Measurements from ENCODE around the gene SRPRA. TPM values are rescaled to one million over a fixed set of nuclear protein-coding genes. Genes with fewer than 3 reads are reported as not detected.

The SRPRA gene
- total and polyA plus RNA-seq, 2 donors (not counting 3 experiments of a cell fraction or from before 2014, with no cell fraction given), result 104 to 116 TPM

DNA sequence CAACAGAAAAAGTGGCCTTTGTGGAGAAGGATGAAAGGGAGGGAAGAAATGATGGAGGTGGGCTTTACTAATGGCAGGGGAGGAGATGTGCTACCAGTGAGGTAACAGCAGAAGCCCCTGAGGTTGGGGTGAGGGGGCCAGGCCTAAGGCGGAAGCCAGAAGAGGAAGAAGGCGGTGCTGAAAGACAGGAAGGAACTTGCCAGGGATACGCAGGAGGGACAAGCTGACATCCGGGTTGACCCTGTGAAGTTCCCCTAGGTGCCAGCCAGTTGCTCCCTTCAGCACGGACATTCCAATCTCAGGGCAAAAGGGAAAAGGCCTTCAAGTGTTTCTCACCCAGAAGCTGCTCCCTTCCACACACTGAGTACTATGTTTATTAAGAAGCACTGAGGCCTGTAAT, 11.9 kb upstream of the SRPRA start:
- Histone ChIP-seq H3K4me3 (replicated peaks in 1 of 3; ENCODE audit: insufficient read depth in 1 of 3, low read depth in 1 of 3, low read length in 3 of 3) (no peak overlapping the region), H3K27ac (ENCODE audit: insufficient read depth, low read depth, low read length) (no peak overlapping the region), H2AFZ (ENCODE audit: low read depth, low read length) (peak overlapping the region; percentile 31), H3K36me3 (ENCODE audit: control insufficient read depth in 2 of 2, extremely low read depth in 1 of 2, insufficient read depth in 2 of 2, low read length in 2 of 2) (peaks cover 0 to 8% of the 10 kb centered on the region in 2 experiments), H3K27me3 (ENCODE audit: control insufficient read depth in 2 of 2, insufficient read depth in 2 of 2, low read length in 2 of 2) (no peaks in the 10 kb centered on the region), H3K9me3 (replicated peaks; ENCODE audit: control insufficient read depth, insufficient read depth, low read length) (no peaks in the 10 kb centered on the region), H4K20me1 (replicated peaks; ENCODE audit: control insufficient read depth, extremely low read depth, insufficient read depth, low read length) (no peaks in the 10 kb centered on the region), H3K4me1 (ENCODE audit: control insufficient read depth, extremely low read depth, insufficient read depth, low read length) (peaks cover 13% of the 10 kb centered on the region), H3K9me1 (replicated peaks; ENCODE audit: control insufficient read depth, extremely low read depth, insufficient read depth, low read length) (no peaks in the 10 kb centered on the region), H3K4me2 (ENCODE audit: insufficient read depth, low read length) (no peak overlapping the region), H3K79me2 (ENCODE audit: control insufficient read depth, insufficient read depth, low read length) (no peaks in the 10 kb centered on the region), H3K9ac (replicated peaks; ENCODE audit: extremely low read depth, insufficient read depth, low read length) (no peak overlapping the region)
- POLR2A ChIA-PET, result no interaction called here
- FAIRE-seq (peak; percentile 63), DNase-seq (ENCODE audit: low read depth, low spot score) (no peak)
- no TSS peak for BruUV-seq (replicated peaks)
- intact Hi-C loops (cut with micrococcal nuclease) (no loop called here), dilution Hi-C loops (cut with MboI; ENCODE audit: extremely low pct_ligation_motif_present, low sequenced_read_pairs) (no loop called here)
- no peak for TF ChIP-seq FOS (IDR thresholded peaks at IDR 0.05; ENCODE audit: borderline replicate concordance, insufficient read depth, low read length)
- no peak for TF ChIP-seq POLR2AphosphoS5 (IDR thresholded peaks at IDR 0.05; ENCODE audit: insufficient read depth, low read depth, low read length)
- CTCF ChIA-PET, result no interaction called here

DNA sequence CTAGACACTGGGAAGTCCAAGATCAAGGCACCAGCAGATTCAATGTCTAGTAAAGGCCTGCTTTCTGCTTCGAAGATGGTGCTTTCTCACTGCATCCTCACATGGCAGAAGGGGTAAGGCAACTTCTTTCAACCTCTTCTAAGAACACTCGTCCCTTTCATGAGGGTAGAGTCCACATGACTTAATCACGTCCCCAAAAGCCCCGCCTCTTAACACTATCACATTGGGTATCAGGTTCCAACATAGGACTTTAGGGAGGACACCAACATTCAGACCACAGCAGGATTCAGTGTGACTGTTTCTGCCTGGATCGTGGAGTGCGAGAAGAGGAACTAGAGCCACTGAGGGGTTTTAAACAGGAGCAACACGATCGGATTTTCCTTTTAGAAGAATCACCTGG, 10.5 kb upstream of the SRPRA start:
- Histone ChIP-seq H3K79me2 (ENCODE audit: control insufficient read depth, insufficient read depth, low read length) (no peaks in the 10 kb centered on the region), H2AFZ (ENCODE audit: low read depth, low read length) (no peak overlapping the region), H3K4me2 (ENCODE audit: insufficient read depth, low read length) (no peak overlapping the region), H3K36me3 (ENCODE audit: control insufficient read depth in 2 of 2, extremely low read depth in 1 of 2, insufficient read depth in 2 of 2, low read length in 2 of 2) (peaks cover 0 to 13% of the 10 kb centered on the region in 2 experiments), H3K9me1 (replicated peaks; ENCODE audit: control insufficient read depth, extremely low read depth, insufficient read depth, low read length) (no peaks in the 10 kb centered on the region), H4K20me1 (replicated peaks; ENCODE audit: control insufficient read depth, extremely low read depth, insufficient read depth, low read length) (no peaks in the 10 kb centered on the region), H3K4me1 (ENCODE audit: control insufficient read depth, extremely low read depth, insufficient read depth, low read length) (peaks cover 10% of the 10 kb centered on the region), H3K27me3 (ENCODE audit: control insufficient read depth in 2 of 2, insufficient read depth in 2 of 2, low read length in 2 of 2) (no peaks in the 10 kb centered on the region), H3K9ac (replicated peaks; ENCODE audit: extremely low read depth, insufficient read depth, low read length) (no peak overlapping the region), H3K27ac (ENCODE audit: insufficient read depth, low read depth, low read length) (no peak overlapping the region), H3K9me3 (replicated peaks; ENCODE audit: control insufficient read depth, insufficient read depth, low read length) (no peaks in the 10 kb centered on the region), H3K4me3 (replicated peaks in 1 of 3; ENCODE audit: insufficient read depth in 1 of 3, low read depth in 1 of 3, low read length in 3 of 3) (no peak overlapping the region)
- no peak for FAIRE-seq
- dilution Hi-C loops (cut with MboI; ENCODE audit: extremely low pct_ligation_motif_present, low sequenced_read_pairs), result no loop called here
- POLR2A ChIA-PET, result no interaction called here
- CTCF ChIA-PET, result no interaction called here
- intact Hi-C loops (cut with micrococcal nuclease), result no loop called here
- TF ChIP-seq POLR2AphosphoS5 (IDR thresholded peaks at IDR 0.05; ENCODE audit: insufficient read depth, low read depth, low read length), result no peak
- no peak for TF ChIP-seq MYC (IDR thresholded peaks at IDR 0.05; ENCODE audit: low read depth, low read length)
- no peak for TF ChIP-seq FOS (IDR thresholded peaks at IDR 0.05; ENCODE audit: borderline replicate concordance, insufficient read depth, low read length)
- no peak for TF ChIP-seq EZH2 (IDR thresholded peaks at IDR 0.05; ENCODE audit: borderline replicate concordance, low read depth, low read length, severe bottlenecking)
- no peak for TF ChIP-seq GATA2 (IDR thresholded peaks at IDR 0.05; ENCODE audit: insufficient read depth, insufficient read length, low read depth, low read length)
- TF ChIP-seq, protein P1, sequence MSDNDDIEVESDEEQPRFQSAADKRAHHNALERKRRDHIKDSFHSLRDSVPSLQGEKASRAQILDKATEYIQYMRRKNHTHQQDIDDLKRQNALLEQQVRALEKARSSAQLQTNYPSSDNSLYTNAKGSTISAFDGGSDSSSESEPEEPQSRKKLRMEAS (IDR thresholded peaks at IDR 0.05; ENCODE audit: insufficient read depth, insufficient read length), result no peak
- TF ChIP-seq JUN (IDR thresholded peaks at IDR 0.05; ENCODE audit: borderline replicate concordance, insufficient read depth, insufficient read length, low read depth), result no peak
- no peak for TF ChIP-seq POLR2A (IDR thresholded peaks at IDR 0.05; ENCODE audit: low read depth, low read length)
- TF ChIP-seq, protein P2, sequence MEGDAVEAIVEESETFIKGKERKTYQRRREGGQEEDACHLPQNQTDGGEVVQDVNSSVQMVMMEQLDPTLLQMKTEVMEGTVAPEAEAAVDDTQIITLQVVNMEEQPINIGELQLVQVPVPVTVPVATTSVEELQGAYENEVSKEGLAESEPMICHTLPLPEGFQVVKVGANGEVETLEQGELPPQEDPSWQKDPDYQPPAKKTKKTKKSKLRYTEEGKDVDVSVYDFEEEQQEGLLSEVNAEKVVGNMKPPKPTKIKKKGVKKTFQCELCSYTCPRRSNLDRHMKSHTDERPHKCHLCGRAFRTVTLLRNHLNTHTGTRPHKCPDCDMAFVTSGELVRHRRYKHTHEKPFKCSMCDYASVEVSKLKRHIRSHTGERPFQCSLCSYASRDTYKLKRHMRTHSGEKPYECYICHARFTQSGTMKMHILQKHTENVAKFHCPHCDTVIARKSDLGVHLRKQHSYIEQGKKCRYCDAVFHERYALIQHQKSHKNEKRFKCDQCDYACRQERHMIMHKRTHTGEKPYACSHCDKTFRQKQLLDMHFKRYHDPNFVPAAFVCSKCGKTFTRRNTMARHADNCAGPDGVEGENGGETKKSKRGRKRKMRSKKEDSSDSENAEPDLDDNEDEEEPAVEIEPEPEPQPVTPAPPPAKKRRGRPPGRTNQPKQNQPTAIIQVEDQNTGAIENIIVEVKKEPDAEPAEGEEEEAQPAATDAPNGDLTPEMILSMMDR (IDR thresholded peaks at IDR 0.05; ENCODE audit: extremely low read depth in 1 of 2, insufficient read depth in 1 of 2, low read depth in 1 of 2, low read length in 2 of 2), result no peak
- DNase-seq (ENCODE audit: low read depth, low spot score), result no peak
- BruUV-seq (replicated peaks), result no TSS peak
